ENCODE data around the gene TNFAIP8L2. TPM values are rescaled to one million over a fixed set of nuclear protein-coding genes. Genes with fewer than 3 reads are reported as not detected.

The TNFAIP8L2 gene
- total and polyA plus RNA-seq, 2 of the 4 experiments (the other 2 are of a cell fraction): not detected

DNA sequence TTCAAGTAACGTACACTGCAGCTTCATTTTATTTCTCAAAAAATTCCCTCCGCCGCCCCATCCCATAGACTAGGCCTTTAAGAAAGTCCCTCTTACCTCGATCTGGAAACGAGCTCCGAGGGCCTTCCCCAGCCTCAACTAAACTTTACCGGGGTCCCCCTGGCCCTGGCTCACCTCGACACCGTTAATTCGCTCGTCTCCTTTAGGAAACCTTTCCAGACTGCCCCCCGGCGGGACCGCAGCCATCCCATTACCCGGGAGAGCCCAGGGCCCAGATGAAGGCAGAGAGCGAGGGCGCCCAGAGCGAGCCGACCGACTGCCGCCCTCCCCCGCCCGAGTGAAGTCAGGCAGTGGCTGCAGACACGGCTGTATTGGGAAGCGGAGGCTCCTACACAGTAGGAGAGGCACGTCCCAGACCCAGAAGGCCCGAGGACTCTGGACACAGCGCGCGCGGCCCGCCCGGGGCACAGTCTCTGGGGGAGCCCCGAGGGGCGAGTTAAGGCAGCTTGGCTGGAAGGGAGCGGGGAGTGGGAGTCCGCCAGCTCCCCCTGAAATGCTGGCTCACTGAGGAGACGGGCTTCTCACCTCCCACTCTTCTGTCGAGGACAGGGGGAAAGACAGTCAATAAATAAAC is 24.6 kb upstream of the TNFAIP8L2 start:
- H3K36me3 ChIP-seq (ENCODE audit: control insufficient read depth, insufficient read depth, low read length): peaks cover 7% of the 10 kb centered on the region; the same call in 1 of the 2 replicates
- DNase-seq (no peak), ATAC-seq (ENCODE audit: low read depth) (0 out of 2 replicates have a peak, but pooled peaks have one; percentile 12)
- H3K79me1 ChIP-seq (ENCODE audit: low read depth in 1 of 2, low read length in 2 of 2): no peaks in the 10 kb centered on the region
- no peaks in the 10 kb centered on the region for H3K4me1 ChIP-seq (ENCODE audit: control insufficient read depth, insufficient read depth, low read length)
- H4K20me1 ChIP-seq (ENCODE audit: insufficient read depth, low read length): no peaks in the 10 kb centered on the region
- no peak overlapping the region for H3K4me3 ChIP-seq (ENCODE audit: insufficient read depth, low read depth, low read length)
- dilution Hi-C loops (cut with HindIII; ENCODE audit: low sequenced_read_pairs, unreplicated experiment): no loop called here
- no peak overlapping the region for H4K91ac ChIP-seq (ENCODE audit: insufficient read depth, low read depth, low read length)
- no peak overlapping the region for H2BK5ac ChIP-seq (ENCODE audit: low read depth, low read length, poor library complexity, severe bottlenecking)
- H3K56ac ChIP-seq (ENCODE audit: extremely low read depth, insufficient read depth, low read length): no peak overlapping the region
- BruUV-seq (replicated peaks): no TSS peak
- H3K27me3 ChIP-seq (ENCODE audit: control insufficient read depth, insufficient read depth, low read length): peaks cover 9% of the 10 kb centered on the region
- H2AK9ac ChIP-seq (replicated peaks; ENCODE audit: low read depth, low read length, poor library complexity): no peak overlapping the region
- in situ Hi-C loops (cut with MboI; ENCODE audit: low sequenced_read_pairs): no loop called here
- 48% methylated on average over 25 of the region's 39 CpGs; no CpG with 5 or more reads in 1 of the 2 experiments for WGBS, 2 experiments (ENCODE audit: extremely low coverage in 2 of 2, insufficient read length in 1 of 2)
- H3K9me3 ChIP-seq (ENCODE audit: control insufficient read depth, insufficient read depth, low read length): no peaks in the 10 kb centered on the region
- no peak overlapping the region for H2BK120ac ChIP-seq (ENCODE audit: low read depth, low read length)
- ChIA-PET CTCF (no interaction called here), POLR2A (ENCODE audit: unreplicated experiment) (interaction anchor here (0.6 kb wide), 1 partner anchor 267 kb away, joined by 5 read pairs; no protein-coding TSS in a partner anchor)
- no peak overlapping the region for H3K4ac ChIP-seq (ENCODE audit: low read depth, low read length)
- H3K27ac ChIP-seq (ENCODE audit: insufficient read depth, low read length): no peak overlapping the region
- no peak overlapping the region for H2BK15ac ChIP-seq (ENCODE audit: low read depth, low read length)
- no peak overlapping the region for H4K8ac ChIP-seq (ENCODE audit: low read depth in 2 of 2, low read length in 2 of 2)
- no peak overlapping the region for H3K9ac ChIP-seq (ENCODE audit: low read depth, low read length)
- H3K9me1 ChIP-seq (ENCODE audit: insufficient read depth, low read length): no peaks in the 10 kb centered on the region
- TF ChIP-seq NFE2L2 (IDR thresholded peaks at IDR 0.05; ENCODE audit: low read depth, low read length) (no peak), BHLHE40 (IDR thresholded peaks at IDR 0.05; ENCODE audit: low read depth, low read length) (no peak), MAFK (IDR thresholded peaks at IDR 0.05; ENCODE audit: low read depth, low read length) (no peak), SMC3 (IDR thresholded peaks at IDR 0.05; ENCODE audit: low read depth, low read length) (no peak), CHD1 (IDR thresholded peaks at IDR 0.05; ENCODE audit: low read depth, low read length) (no peak), MAZ (IDR thresholded peaks at IDR 0.05; ENCODE audit: borderline replicate concordance, low read depth, low read length) (no peak)
- TF ChIP-seq, protein P1, sequence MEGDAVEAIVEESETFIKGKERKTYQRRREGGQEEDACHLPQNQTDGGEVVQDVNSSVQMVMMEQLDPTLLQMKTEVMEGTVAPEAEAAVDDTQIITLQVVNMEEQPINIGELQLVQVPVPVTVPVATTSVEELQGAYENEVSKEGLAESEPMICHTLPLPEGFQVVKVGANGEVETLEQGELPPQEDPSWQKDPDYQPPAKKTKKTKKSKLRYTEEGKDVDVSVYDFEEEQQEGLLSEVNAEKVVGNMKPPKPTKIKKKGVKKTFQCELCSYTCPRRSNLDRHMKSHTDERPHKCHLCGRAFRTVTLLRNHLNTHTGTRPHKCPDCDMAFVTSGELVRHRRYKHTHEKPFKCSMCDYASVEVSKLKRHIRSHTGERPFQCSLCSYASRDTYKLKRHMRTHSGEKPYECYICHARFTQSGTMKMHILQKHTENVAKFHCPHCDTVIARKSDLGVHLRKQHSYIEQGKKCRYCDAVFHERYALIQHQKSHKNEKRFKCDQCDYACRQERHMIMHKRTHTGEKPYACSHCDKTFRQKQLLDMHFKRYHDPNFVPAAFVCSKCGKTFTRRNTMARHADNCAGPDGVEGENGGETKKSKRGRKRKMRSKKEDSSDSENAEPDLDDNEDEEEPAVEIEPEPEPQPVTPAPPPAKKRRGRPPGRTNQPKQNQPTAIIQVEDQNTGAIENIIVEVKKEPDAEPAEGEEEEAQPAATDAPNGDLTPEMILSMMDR (conservative IDR thresholded peaks at IDR 0.05; ENCODE audit: low read depth, low read length): no peak
- TF ChIP-seq, protein P2, sequence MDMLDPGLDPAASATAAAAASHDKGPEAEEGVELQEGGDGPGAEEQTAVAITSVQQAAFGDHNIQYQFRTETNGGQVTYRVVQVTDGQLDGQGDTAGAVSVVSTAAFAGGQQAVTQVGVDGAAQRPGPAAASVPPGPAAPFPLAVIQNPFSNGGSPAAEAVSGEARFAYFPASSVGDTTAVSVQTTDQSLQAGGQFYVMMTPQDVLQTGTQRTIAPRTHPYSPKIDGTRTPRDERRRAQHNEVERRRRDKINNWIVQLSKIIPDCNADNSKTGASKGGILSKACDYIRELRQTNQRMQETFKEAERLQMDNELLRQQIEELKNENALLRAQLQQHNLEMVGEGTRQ (IDR thresholded peaks at IDR 0.05; ENCODE audit: low read depth, low read length): no peak
- intact Hi-C loops (cut with micrococcal nuclease): no loop called here
- no peak overlapping the region for H3K23ac ChIP-seq (ENCODE audit: low read depth, low read length)
- H3K14ac ChIP-seq (replicated peaks; ENCODE audit: low read depth, low read length): no peak overlapping the region
- H3K4me2 ChIP-seq (ENCODE audit: low read depth, low read length): no peak overlapping the region
- no peak overlapping the region for H4K5ac ChIP-seq (ENCODE audit: low read depth, low read length)
- H2AK5ac ChIP-seq (ENCODE audit: low read depth, low read length): no peak overlapping the region
- no peak overlapping the region for H3K18ac ChIP-seq (ENCODE audit: low read depth, low read length)
- no peak overlapping the region for H2BK20ac ChIP-seq (ENCODE audit: low read depth, low read length)
- H2AFZ ChIP-seq (replicated peaks; ENCODE audit: low read length, poor library complexity): no peak overlapping the region

Measured in IMR-90 (cell line).